C4-2B (cell line): ENCODE data around the gene JAKMIP1.

Source experiments
- H3K27ac ChIP-seq: fragments of 450-650 bp; 2 replicates; pipeline ENCODE4 v1.5.1; 2017
- CTCF ChIP-seq: fragments of 450-650 bp; conservative IDR thresholded peaks from 2 replicates; pipeline ENCODE4 v1.5.1; 2017; ENCODE audit warnings: mild to moderate bottlenecking
- ZFX ChIP-seq: fragments of 450-650 bp; IDR thresholded peaks from 2 replicates; pipeline ENCODE4 v1.6.1; 2017

Gene JAKMIP1

GRCh38 chr4:6227412-6228157 is 27.2 kb upstream of the JAKMIP1 start:
- TF ChIP-seq ZFX (no peak), CTCF (no peak)
- H3K27ac ChIP-seq: no peak overlapping the region

GRCh38 chr4:6226506-6226905 is 26.2 kb upstream of the JAKMIP1 start:
- H3K27ac ChIP-seq: no peak overlapping the region
- TF ChIP-seq ZFX: no peak
- TF ChIP-seq CTCF: no peak

GRCh38 chr4:6225469-6225868 is 25.1 kb upstream of the JAKMIP1 start:
- TF ChIP-seq ZFX (no peak), CTCF (no peak)
- H3K27ac ChIP-seq: no peak overlapping the region

GRCh38 chr4:6224735-6225134 is 24.4 kb upstream of the JAKMIP1 start:
- H3K27ac ChIP-seq: no peak overlapping the region
- TF ChIP-seq CTCF (no peak), ZFX (no peak)

GRCh38 chr4:6222761-6223292 is 22.5 kb upstream of the JAKMIP1 start:
- TF ChIP-seq ZFX (no peak), CTCF (no peak)
- H3K27ac ChIP-seq: no peak overlapping the region

GRCh38 chr4:6221851-6222760 is 21.8 kb upstream of the JAKMIP1 start:
- no peak overlapping the region for H3K27ac ChIP-seq
- TF ChIP-seq CTCF (no peak), ZFX (no peak)

GRCh38 chr4:6221301-6221850 is 21.0 kb upstream of the JAKMIP1 start:
- no peak overlapping the region for H3K27ac ChIP-seq
- TF ChIP-seq ZFX (no peak), CTCF (no peak)
